Vagina (tissue), 2 donors: Measurements from ENCODE around the gene NFILZ.
"Not testable (repeated sequence)": the region's sequence is repeated elsewhere in the genome, so short reads cannot be mapped to it uniquely, and the experiment has no call there.

Experiments used
- POLR2A ChIP-seq, 2 donors: fragments of 450-650 bp; IDR thresholded peaks; one replicate each; pipeline ENCODE4 v1.6.1; 2017; ENCODE audit warnings: antibody characterized with exemption in 2 of 2, mild to moderate bottlenecking in 2 of 2, moderate library complexity in 2 of 2
- POLR2AphosphoS5 ChIP-seq, 2 donors: sonication (generic); formaldehyde crosslinking; IDR thresholded peaks; one replicate each; pipeline ENCODE4 v1.9.0; 2017; ENCODE audit warnings: antibody characterized with exemption in 2 of 2, mild to moderate bottlenecking in 2 of 2, low read depth in 1 of 2; ENCODE audit not compliant: insufficient read depth in 1 of 2
- TF ChIP-seq, protein P1 (sequence below), 3 experiments: fragments of 450-650 bp in 2 of 3; fragments of 200-600 bp in 1 of 3; sonication (generic) in 1 of 3; IDR thresholded peaks; one replicate each; pipeline ENCODE4 v1.5.1; 2017 to 2019; ENCODE audit warnings: antibody characterized with exemption in 3 of 3, mild to moderate bottlenecking in 2 of 3, moderate library complexity in 2 of 3

DNA sequence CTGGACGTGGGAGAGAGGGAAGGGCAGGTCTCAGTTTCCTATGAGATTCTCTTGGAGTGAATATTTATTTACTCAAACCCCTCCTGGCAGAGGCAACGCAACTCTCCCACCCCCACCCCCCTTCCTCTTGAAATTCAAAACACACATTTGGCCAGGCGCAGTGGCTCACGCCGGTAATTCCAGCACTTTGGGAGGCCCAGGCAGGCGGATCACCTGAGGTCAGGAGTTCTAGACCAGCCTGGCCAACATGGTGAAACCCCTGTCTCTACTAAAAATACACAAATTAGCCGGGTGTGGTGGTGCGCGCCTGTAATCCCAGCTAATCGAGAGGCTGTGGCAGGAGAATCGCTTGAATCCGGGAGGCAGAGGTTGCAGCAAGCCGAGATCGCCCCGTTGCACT lies 13.1 kb upstream of the NFILZ start:
- TF ChIP-seq, protein P1, sequence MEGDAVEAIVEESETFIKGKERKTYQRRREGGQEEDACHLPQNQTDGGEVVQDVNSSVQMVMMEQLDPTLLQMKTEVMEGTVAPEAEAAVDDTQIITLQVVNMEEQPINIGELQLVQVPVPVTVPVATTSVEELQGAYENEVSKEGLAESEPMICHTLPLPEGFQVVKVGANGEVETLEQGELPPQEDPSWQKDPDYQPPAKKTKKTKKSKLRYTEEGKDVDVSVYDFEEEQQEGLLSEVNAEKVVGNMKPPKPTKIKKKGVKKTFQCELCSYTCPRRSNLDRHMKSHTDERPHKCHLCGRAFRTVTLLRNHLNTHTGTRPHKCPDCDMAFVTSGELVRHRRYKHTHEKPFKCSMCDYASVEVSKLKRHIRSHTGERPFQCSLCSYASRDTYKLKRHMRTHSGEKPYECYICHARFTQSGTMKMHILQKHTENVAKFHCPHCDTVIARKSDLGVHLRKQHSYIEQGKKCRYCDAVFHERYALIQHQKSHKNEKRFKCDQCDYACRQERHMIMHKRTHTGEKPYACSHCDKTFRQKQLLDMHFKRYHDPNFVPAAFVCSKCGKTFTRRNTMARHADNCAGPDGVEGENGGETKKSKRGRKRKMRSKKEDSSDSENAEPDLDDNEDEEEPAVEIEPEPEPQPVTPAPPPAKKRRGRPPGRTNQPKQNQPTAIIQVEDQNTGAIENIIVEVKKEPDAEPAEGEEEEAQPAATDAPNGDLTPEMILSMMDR (IDR thresholded peaks at IDR 0.05) = not testable (repeated sequence)
- TF ChIP-seq POLR2AphosphoS5 (IDR thresholded peaks at IDR 0.05; ENCODE audit: insufficient read depth in 1 of 2, low read depth in 1 of 2); POLR2A (IDR thresholded peaks at IDR 0.05): not testable (repeated sequence)
